ENCODE measurements around the gene CRYBG2.

Gene CRYBG2

DNA sequence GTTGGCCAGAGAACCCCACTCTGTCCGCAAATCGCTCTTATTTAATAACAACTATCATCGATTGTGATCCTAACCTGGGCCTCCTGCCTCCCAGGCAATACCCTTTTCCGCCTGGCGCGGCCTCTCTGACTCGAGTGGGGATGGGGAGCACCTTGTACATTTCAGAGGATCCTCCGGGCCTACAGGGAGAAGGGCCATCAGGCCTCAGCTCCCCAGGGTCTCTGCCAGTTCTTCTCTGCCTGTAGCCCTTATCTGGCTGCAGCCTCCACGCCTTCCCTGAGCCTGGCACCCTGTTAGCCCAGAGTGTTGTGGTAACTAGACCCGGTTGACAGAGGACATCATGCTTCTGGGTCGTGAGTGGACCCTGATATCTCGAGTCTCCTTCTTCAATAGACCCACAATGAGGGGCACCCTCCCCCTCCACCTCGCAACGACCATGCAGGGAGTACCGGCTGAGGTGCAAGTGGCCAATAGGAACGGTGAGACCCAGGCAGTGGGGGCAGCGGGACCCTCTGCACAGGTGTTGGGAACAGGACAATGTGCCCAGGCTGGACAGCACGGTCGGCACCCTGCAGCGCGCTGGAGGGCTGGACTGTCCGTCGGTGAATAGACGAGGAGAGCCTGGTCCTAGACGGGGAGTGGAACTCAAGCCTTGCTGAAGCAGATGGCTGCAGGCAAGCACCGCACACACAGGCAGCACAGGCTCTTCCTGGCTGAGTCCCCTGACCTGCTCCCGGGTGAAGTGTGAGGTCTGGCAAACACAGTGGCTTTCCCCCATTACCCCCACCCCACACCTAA lies 7.1 kb upstream of the CRYBG2 start:
- no peak overlapping the region for H3K4me3 ChIP-seq (ENCODE audit: low read length)
- H3K79me2 ChIP-seq (ENCODE audit: low read length), result no peaks in the 10 kb centered on the region
- H3K27me3 ChIP-seq (ENCODE audit: low read depth, low read length), result no peaks in the 10 kb centered on the region
- no peak overlapping the region for H3K4me2 ChIP-seq (ENCODE audit: low read length)
- no peak overlapping the region for H3K27ac ChIP-seq (ENCODE audit: low read length)
- TF ChIP-seq, protein P1, sequence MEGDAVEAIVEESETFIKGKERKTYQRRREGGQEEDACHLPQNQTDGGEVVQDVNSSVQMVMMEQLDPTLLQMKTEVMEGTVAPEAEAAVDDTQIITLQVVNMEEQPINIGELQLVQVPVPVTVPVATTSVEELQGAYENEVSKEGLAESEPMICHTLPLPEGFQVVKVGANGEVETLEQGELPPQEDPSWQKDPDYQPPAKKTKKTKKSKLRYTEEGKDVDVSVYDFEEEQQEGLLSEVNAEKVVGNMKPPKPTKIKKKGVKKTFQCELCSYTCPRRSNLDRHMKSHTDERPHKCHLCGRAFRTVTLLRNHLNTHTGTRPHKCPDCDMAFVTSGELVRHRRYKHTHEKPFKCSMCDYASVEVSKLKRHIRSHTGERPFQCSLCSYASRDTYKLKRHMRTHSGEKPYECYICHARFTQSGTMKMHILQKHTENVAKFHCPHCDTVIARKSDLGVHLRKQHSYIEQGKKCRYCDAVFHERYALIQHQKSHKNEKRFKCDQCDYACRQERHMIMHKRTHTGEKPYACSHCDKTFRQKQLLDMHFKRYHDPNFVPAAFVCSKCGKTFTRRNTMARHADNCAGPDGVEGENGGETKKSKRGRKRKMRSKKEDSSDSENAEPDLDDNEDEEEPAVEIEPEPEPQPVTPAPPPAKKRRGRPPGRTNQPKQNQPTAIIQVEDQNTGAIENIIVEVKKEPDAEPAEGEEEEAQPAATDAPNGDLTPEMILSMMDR (IDR thresholded peaks at IDR 0.05; ENCODE audit: low read depth, low read length), result no peak
- no peak for TF ChIP-seq EZH2phosphoT487 (IDR thresholded peaks at IDR 0.05; ENCODE audit: low read depth)
- no peaks in the 10 kb centered on the region for H3K9me3 ChIP-seq (ENCODE audit: insufficient read depth, low read length)
- H3K9ac ChIP-seq (ENCODE audit: low read length), result no peak overlapping the region
- no peak overlapping the region for H2AFZ ChIP-seq (ENCODE audit: low read depth, low read length)
- H4K20me1 ChIP-seq (ENCODE audit: insufficient read depth, low read length), result no peaks in the 10 kb centered on the region
- no peaks in the 10 kb centered on the region for H3K36me3 ChIP-seq (replicated peaks; ENCODE audit: low read depth, low read length)
- no peaks in the 10 kb centered on the region for H3K4me1 ChIP-seq (ENCODE audit: low read length)

DNA sequence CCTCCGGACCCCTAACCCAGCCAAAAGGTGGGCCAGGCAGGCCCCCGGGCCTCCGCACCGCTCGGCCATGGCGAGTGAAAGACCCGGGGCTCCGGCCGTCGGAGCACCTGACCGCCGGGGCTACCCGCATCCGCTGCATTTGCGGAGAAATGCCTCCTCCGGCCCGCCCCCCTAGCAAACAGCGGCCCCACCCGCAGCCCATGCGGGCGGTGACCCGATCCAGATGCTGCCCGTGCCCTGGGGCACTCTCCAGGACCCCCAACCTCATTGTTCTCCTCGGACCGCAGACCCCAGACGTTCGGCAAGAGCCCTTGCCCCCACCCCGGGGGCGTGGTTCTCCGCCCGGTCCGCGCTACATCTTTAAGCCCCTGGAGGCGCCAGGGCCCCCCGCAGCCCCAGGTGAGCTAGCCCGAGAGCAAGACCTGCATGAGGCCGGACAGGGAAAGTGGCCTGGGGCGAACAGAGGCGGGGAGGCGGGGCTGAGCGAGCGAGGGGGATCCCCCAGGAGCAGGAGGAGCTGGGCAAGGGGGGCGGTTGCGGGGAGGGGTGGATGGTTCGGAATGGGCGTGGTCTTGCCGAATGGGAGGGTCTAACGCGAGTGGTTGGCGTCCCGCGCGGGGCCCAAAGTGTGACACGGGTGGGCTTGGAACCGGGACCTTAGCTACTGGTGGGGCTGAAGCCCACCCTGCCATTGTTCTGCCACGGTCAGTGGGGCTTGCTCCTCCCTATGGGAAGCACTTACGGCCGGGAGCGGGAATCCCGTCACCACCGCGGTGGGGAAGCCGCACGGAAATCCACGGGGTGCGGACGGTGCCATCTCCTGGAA lies 6.3 kb upstream of the CRYBG2 start:
- no peak overlapping the region for H3K4me2 ChIP-seq (ENCODE audit: low read length)
- no peak overlapping the region for H3K9ac ChIP-seq (ENCODE audit: low read length)
- TF ChIP-seq, protein P1 (IDR thresholded peaks at IDR 0.05; ENCODE audit: low read depth, low read length), result no peak
- no peak for TF ChIP-seq EZH2phosphoT487 (IDR thresholded peaks at IDR 0.05; ENCODE audit: low read depth)
- no peaks in the 10 kb centered on the region for H3K36me3 ChIP-seq (replicated peaks; ENCODE audit: low read depth, low read length)
- H2AFZ ChIP-seq (ENCODE audit: low read depth, low read length), result no peak overlapping the region
- H4K20me1 ChIP-seq (ENCODE audit: insufficient read depth, low read length), result no peaks in the 10 kb centered on the region
- H3K27ac ChIP-seq (ENCODE audit: low read length), result no peak overlapping the region
- H3K79me2 ChIP-seq (ENCODE audit: low read length), result no peaks in the 10 kb centered on the region
- H3K4me3 ChIP-seq (ENCODE audit: low read length), result no peak overlapping the region
- H3K27me3 ChIP-seq (ENCODE audit: low read depth, low read length), result no peaks in the 10 kb centered on the region
- no peaks in the 10 kb centered on the region for H3K4me1 ChIP-seq (ENCODE audit: low read length)
- no peaks in the 10 kb centered on the region for H3K9me3 ChIP-seq (ENCODE audit: insufficient read depth, low read length)

DNA sequence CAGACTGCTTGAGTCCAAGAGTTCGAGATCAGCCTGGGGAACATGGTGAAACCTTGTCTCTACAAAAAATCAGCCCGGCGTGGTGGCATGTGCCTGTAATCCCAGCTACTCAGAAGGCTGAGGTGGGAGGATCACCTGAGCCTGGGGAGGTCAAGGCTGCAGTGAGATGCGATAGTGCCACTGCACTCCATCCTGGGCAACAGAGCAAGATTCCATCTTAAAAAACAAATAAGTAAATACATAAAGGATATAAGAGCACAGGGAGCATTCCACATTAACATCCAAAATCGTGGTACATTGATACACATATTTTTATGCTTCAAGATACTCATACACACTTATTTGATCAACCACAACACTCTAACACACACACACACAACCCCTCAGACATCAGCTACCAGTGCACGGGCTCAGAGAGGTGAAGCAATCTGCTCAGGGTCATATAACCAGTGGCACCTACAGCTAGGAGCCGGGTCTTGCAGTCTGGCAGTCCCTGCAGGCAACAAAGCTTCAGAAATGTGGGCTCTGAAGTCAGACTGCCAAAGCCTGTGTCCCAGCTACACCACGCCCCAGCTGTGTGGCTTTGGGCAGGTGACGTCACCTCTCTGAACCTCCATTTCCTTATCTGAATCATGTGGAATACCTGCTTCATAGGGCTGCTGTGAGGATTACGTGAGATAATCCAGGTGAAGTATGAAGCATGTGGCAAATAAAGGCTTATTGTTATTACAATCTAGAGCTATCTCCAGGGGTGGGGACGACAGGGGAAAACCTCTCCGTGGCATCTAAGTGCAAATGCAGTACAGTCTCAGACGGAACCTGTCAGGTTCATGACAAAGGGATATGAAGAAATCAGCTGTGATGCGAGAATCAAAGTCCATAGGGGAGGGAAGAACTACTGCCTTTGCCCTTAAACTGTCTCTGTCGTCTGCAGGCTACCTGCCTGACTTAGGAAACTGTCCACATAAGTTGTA lies 4.8 kb upstream of the CRYBG2 start:
- Histone ChIP-seq H3K4me1 (ENCODE audit: low read length) (no peaks in the 10 kb centered on the region), H3K9me3 (ENCODE audit: insufficient read depth, low read length) (no peaks in the 10 kb centered on the region), H3K27ac (ENCODE audit: low read length) (no peak overlapping the region), H3K4me2 (ENCODE audit: low read length) (peak overlapping the region; percentile 46), H2AFZ (ENCODE audit: low read depth, low read length) (peak overlapping the region; percentile 46; the same call in 1 of the 2 replicates), H3K79me2 (ENCODE audit: low read length) (no peaks in the 10 kb centered on the region), H3K36me3 (replicated peaks; ENCODE audit: low read depth, low read length) (no peaks in the 10 kb centered on the region), H3K27me3 (ENCODE audit: low read depth, low read length) (no peaks in the 10 kb centered on the region), H3K9ac (ENCODE audit: low read length) (no peak overlapping the region), H3K4me3 (ENCODE audit: low read length) (no peak overlapping the region), H4K20me1 (ENCODE audit: insufficient read depth, low read length) (no peaks in the 10 kb centered on the region)
- TF ChIP-seq EZH2phosphoT487 (IDR thresholded peaks at IDR 0.05; ENCODE audit: low read depth), result no peak
- TF ChIP-seq, protein P1 (IDR thresholded peaks at IDR 0.05; ENCODE audit: low read depth, low read length), result no peak

Data from OCI-LY3 (cell line).